Upper lobe of left lung (tissue), 6 donors: ENCODE measurements around the gene ST6GALNAC2. TPM values are rescaled to one million over a fixed set of nuclear protein-coding genes. Genes with fewer than 3 reads are reported as not detected.
"Not testable (repeated sequence)": the region's sequence is repeated elsewhere in the genome, so short reads cannot be mapped to it uniquely, and the experiment has no call there.

Experiments
- ATAC-seq, 2 donors: fragments of 200-7000 bp; cut with Tn5 transposase; one replicate each; pipeline ENCODE4 v1.9.1; 2022; ENCODE audit warnings: mild to moderate bottlenecking in 2 of 2, moderate library complexity in 2 of 2; ENCODE audit not compliant: low FRiP score in 2 of 2
- DNase-seq, 2 donors: peaks; one replicate each; pipeline ENCODE4 v3.0.0-alpha.2; 2019 to 2020
- H3K27ac ChIP-seq, 4 donors: fragments of 200-600 bp; sonication (generic); one replicate each; pipeline ENCODE4 v1.5.1; 2016 to 2019
- H3K27me3 ChIP-seq, 4 donors: fragments of 200-600 bp; sonication (generic); one replicate each; pipeline ENCODE4 v1.5.1; 2017 to 2019
- H3K36me3 ChIP-seq, 4 donors: fragments of 200-600 bp; sonication (generic); one replicate each; pipeline ENCODE4 v1.5.1; 2016 to 2019
- H3K4me1 ChIP-seq, 4 donors: fragments of 200-600 bp; sonication (generic); one replicate each; pipeline ENCODE4 v1.5.1; 2018 to 2019
- H3K4me3 ChIP-seq, 4 donors: fragments of 200-600 bp; sonication (generic); one replicate each; pipeline ENCODE4 v1.5.1; 2017 to 2019; ENCODE audit warnings: mild to moderate bottlenecking in 2 of 4, moderate library complexity in 1 of 4
- H3K9me3 ChIP-seq, 4 donors: fragments of 200-600 bp; sonication (generic); one replicate each; pipeline ENCODE4 v1.5.1; 2018 to 2019
- CTCF ChIP-seq, 6 experiments: fragments of 450-650 bp in 4 of 6; fragments of 200-600 bp in 2 of 6; sonication (generic) in 2 of 6; IDR thresholded peaks; one replicate each; pipeline ENCODE4 v1.5.1; 2016 to 2019; ENCODE audit warnings: antibody characterized with exemption in 6 of 6
- EP300 ChIP-seq, 4 donors: sonication (generic); formaldehyde crosslinking; IDR thresholded peaks; one replicate each; pipeline ENCODE4 v1.5.1; 2017; ENCODE audit warnings: antibody characterized with exemption in 4 of 4, control low read depth in 2 of 4
- POLR2A ChIP-seq, 4 donors: fragments of 450-650 bp; IDR thresholded peaks; one replicate each; pipeline ENCODE4 v1.5.1; 2016 to 2017; ENCODE audit warnings: antibody characterized with exemption in 4 of 4, mild to moderate bottlenecking in 2 of 4
- POLR2AphosphoS5 ChIP-seq, 2 donors: sonication (generic); formaldehyde crosslinking; IDR thresholded peaks; one replicate each; pipeline ENCODE4 v1.5.1; 2017; ENCODE audit warnings: antibody characterized with exemption in 2 of 2
- WGBS, 2 donors: methylation state at CpG; one replicate each; pipeline ENCODE4 v1.1.5; 2017 to 2018; 5-methylcytosine and 5-hydroxymethylcytosine counted together
- total RNA-seq, 6 donors: library from RNA; depleted of rRNA in 4 of 6; stranded (reverse); fragments of >200 nt in 4 of 6; gene quantifications; one replicate each; pipeline versions ENCODE4 v1.1.0 to v1.2.1, GENCODE V29; 2016 to 2021
- donor health status: DM: no; HTN: no; CAD: no; lungs with moderate emphysema.
- donor health status: DM: no; HTN: yes; CAD: no; lungs with severe emphysema.

The ST6GALNAC2 gene
- total RNA-seq, 6 donors from 2014 or later, result 24.4 to 63.5 (median 39.8) TPM

GRCh38 chr17:76566988-76567431 is 18.6 kb downstream of the ST6GALNAC2 start:
- DNase-seq (no peak), ATAC-seq (peak in 1 of 2 donors; percentile 2)
- Histone ChIP-seq H3K4me1 (peaks cover 15 to 31% (median 25%) of the 10 kb centered on the region in 4 donors), H3K9me3 (no peaks in the 10 kb centered on the region), H3K4me3 (no peak overlapping the region), H3K27ac (peak overlapping the region; percentile 2 to 60 (median 22)), H3K27me3 (no peaks in the 10 kb centered on the region), H3K36me3 (peaks cover 4 to 37% (median 14%) of the 10 kb centered on the region in 4 donors)
- 74 to 76% methylated on average over 5 of the region's 5 CpGs for WGBS, 2 donors
- TF ChIP-seq CTCF (IDR thresholded peaks at IDR 0.05) (no peak), POLR2AphosphoS5 (IDR thresholded peaks at IDR 0.05) (no peak), EP300 (IDR thresholded peaks at IDR 0.05) (no peak), POLR2A (IDR thresholded peaks at IDR 0.05) (no peak)

GRCh38 chr17:76566613-76566943 is 19.1 kb downstream of the ST6GALNAC2 start:
- Histone ChIP-seq H3K36me3 (peaks cover 4 to 37% (median 14%) of the 10 kb centered on the region in 4 donors), H3K27ac (peak overlapping the region in 1 of 4 donors; percentile 60)
- no peak for ATAC-seq

DNA sequence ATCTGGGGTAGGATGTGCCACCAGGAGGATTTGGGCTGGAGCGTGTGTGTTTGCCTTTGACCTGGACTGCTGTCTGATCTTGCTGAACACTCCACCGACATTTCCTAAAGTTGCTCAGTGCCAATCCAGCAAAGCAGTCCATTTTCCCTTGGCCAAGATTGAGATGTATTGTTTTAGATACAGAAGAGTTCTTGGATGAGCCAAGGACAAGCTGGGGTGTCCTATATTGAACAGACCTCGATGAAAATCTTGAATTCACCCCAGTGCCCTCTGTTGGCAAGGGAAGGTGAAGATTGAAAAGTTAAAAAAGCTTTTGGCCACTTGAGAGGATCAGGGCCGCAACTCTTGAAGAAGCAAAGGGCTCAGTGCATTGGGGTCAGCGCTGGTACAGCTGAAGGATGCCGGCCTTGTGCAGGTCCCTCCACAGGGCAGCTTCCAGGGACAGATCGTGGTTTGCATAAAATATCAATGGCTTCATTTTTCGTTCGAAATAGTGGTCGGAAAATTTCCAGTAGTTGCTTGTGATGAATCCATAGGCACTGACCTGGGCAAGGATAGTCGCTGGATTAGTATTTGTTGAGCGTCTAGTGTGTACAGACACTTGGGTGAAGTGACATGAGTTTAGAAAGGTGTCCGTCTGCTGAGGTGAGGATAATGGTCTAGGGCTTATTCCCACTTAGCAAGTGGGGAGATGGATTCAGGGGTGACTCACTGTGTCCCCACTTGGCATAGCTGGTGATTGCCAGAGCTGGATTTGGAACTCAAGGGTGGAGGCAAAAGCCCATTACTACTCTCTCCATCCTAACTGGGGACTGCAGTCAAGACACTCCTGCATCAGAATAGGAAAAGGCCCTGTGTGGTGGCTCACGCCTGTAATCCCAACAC is 19.7 kb downstream of the ST6GALNAC2 start:
- no peak for TF ChIP-seq POLR2AphosphoS5 (IDR thresholded peaks at IDR 0.05)
- no peak for TF ChIP-seq CTCF (IDR thresholded peaks at IDR 0.05)
- TF ChIP-seq POLR2A (IDR thresholded peaks at IDR 0.05), result no peak
- no peak for TF ChIP-seq EP300 (IDR thresholded peaks at IDR 0.05)
- H3K9me3 ChIP-seq, result no peaks in the 10 kb centered on the region
- ATAC-seq (no peak), DNase-seq (no peak)
- no peak overlapping the region for H3K4me3 ChIP-seq
- peaks cover 4 to 40% (median 14%) of the 10 kb centered on the region in 4 donors for H3K36me3 ChIP-seq
- H3K27me3 ChIP-seq, result no peaks in the 10 kb centered on the region
- peak overlapping the region in 1 of 4 donors; percentile 60 for H3K27ac ChIP-seq
- WGBS, 2 donors, result 92 to 93% methylated on average over 14 of the region's 14 CpGs
- H3K4me1 ChIP-seq, result peaks cover 25 to 41% (median 35%) of the 10 kb centered on the region in 4 donors

More at GRCh38 chr17:76566613-76566943, 19.1 kb downstream of the ST6GALNAC2 start:
- 64 to 85% methylated on average over 3 of the region's 3 CpGs for WGBS, 2 donors
- Histone ChIP-seq H3K9me3 (no peaks in the 10 kb centered on the region), H3K4me1 (peaks cover 19 to 35% (median 29%) of the 10 kb centered on the region in 4 donors), H3K27me3 (no peaks in the 10 kb centered on the region), H3K4me3 (no peak overlapping the region)
- TF ChIP-seq POLR2AphosphoS5 (IDR thresholded peaks at IDR 0.05) (no peak), CTCF (IDR thresholded peaks at IDR 0.05) (no peak), EP300 (IDR thresholded peaks at IDR 0.05) (no peak), POLR2A (IDR thresholded peaks at IDR 0.05) (no peak)
- no peak for DNase-seq

DNA sequence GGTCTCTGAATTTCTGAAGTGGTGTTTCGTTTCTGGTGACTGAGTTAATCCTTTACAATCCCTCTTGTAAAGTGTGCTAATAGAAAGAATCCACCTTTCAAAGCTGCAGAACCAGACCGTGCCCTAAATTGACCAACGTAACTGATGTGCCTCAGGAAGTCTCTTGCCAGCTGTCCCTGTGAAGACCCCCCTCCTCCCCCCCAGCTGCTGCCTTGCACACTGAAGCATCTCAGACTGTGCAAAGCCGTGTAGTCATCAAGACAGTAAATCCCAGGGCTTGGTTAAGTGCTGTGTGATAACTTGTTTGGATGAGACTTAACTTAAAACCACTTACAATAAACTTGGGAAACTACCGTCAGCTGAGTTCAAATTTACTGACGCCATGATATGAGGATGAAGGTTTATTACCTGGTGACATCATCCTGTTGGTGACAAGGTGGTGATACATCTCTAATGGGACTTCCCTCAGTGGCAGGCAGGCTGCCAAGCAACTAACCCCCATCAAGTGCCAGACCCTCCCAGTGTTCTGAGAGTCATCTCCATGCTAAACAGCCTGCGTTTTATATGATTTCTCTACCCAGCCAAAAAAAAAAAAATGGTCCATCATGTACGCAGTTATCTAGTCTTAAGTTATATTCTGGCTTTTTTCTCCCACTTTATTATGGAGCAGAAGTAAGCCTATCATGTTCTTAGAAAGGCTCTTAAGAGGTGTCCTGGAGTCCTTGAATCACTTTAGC is 20.5 kb downstream of the ST6GALNAC2 start:
- Histone ChIP-seq H3K4me1 (peaks cover 34 to 50% (median 42%) of the 10 kb centered on the region in 4 donors), H3K36me3 (peaks cover 4 to 40% (median 14%) of the 10 kb centered on the region in 4 donors)
- WGBS, 2 donors, result 81 to 82% methylated on average over 6 to 8 of the region's 8 CpGs
- not testable (repeated sequence) for H3K27ac ChIP-seq, ATAC-seq, H3K4me3 ChIP-seq, H3K27me3 ChIP-seq, DNase-seq, H3K9me3 ChIP-seq

DNA sequence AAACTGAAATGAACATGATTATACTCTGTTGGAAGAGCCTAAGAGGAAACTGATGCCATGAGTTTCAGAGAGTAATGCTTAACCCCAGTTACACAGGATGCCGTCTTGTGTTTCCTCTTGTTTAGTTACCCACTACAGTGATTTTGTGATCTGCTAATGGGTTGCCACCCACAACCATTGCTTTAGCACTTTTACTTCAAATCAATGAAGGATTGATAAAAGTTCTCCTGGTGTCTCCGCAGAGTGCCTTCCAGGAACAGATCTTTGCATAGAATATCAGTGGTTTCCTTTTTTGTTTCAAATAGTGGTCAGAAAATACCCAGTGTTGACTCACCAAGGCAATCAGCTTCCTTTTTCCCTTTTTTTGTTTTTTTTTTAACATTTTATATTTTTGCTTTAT is 22.3 kb downstream of the ST6GALNAC2 start:
- not testable (repeated sequence) for ATAC-seq, H3K9me3 ChIP-seq, H3K27me3 ChIP-seq, H3K27ac ChIP-seq, H3K4me3 ChIP-seq, DNase-seq
- Histone ChIP-seq H3K4me1 (peaks cover 51 to 68% (median 59%) of the 10 kb centered on the region in 4 donors), H3K36me3 (peaks cover 4 to 40% (median 14%) of the 10 kb centered on the region in 4 donors)
- 53 to 64% methylated on average over 2 of the region's 2 CpGs for WGBS, 2 donors
